Measurements from ENCODE around the gene FKBP2.

Gene FKBP2

GRCh38 chr11:64219755-64220154, 21.1 kb upstream of the FKBP2 start:
- no peak for DNase-seq

GRCh38 chr11:64220271-64220670, 20.6 kb upstream of the FKBP2 start:
- no peak for DNase-seq

GRCh38 chr11:64220798-64221197, 20.1 kb upstream of the FKBP2 start:
- no peak for DNase-seq

GRCh38 chr11:64222651-64223000, 18.3 kb upstream of the FKBP2 start:
- peak; percentile 33 for DNase-seq

GRCh38 chr11:64223001-64223651, 17.8 kb upstream of the FKBP2 start:
- DNase-seq = no peak

- no peak for DNase-seq
These were observed 16.6 kb upstream of the FKBP2 start for GRCh38 chr11:64224151-64224890.

GRCh38 chr11:64224891-64225607, 15.8 kb upstream of the FKBP2 start:
- no peak for DNase-seq

- peak; percentile 88 for DNase-seq
These were observed 15.0 kb upstream of the FKBP2 start, which contains the start of the genes NUDT22 and TRPT1 for GRCh38 chr11:64225608-64226506. NUDT22 (plus strand) TSS chr11:64226274; CDS start chr11:64226653, 379 bp downstream. TRPT1 (minus strand) TSS chr11:64226186; CDS start chr11:64225860, 326 bp downstream.

GRCh38 chr11:64226507-64227051, 14.3 kb upstream of the FKBP2 start:
- DNase-seq = peak; percentile 53

GRCh38 chr11:64227405-64227956, 13.4 kb upstream of the FKBP2 start:
- DNase-seq = no peak

GRCh38 chr11:64229090-64229743, 11.7 kb upstream of the FKBP2 start:
- no peak for DNase-seq

GRCh38 chr11:64229744-64230170, 11.1 kb upstream of the FKBP2 start:
- no peak for DNase-seq

GRCh38 chr11:64230171-64230984, 10.5 kb upstream of the FKBP2 start, which contains the start of gene DNAJC4:
DNAJC4 (plus strand) TSS chr11:64230548; CDS start chr11:64230855, 307 bp downstream.
- DNase-seq = peak; percentile 98

GRCh38 chr11:64230985-64231365, 9.9 kb upstream of the FKBP2 start:
- DNase-seq = no peak

GRCh38 chr11:64231546-64231945, 9.3 kb upstream of the FKBP2 start:
- DNase-seq = no peak

GRCh38 chr11:64232182-64232966, 8.5 kb upstream of the FKBP2 start:
- no peak for DNase-seq

GRCh38 chr11:64232967-64233315, 8.0 kb upstream of the FKBP2 start:
- no peak for DNase-seq

- peak; percentile 58 for DNase-seq
These were observed 6.8 kb upstream of the FKBP2 start, which contains the start of gene VEGFB for GRCh38 chr11:64233913-64234586. VEGFB (plus strand) TSS chr11:64234584; CDS start chr11:64234834, 250 bp downstream.

Measured in NCI-H1092 (cell line).